Colonic mucosa (tissue), 4 donors: ENCODE results near the gene ZNF335. TPM values are rescaled to one million over a fixed set of nuclear protein-coding genes. Genes with fewer than 3 reads are reported as not detected.

ENCODE experiments used
- DNase-seq: peaks from one replicate; pipeline ENCODE4 v3.0.0-alpha.2; 2020
- H3K27ac ChIP-seq: fragments of 200-600 bp; one replicate; pipeline ENCODE4 v1.8.0; 2021
- H3K27me3 ChIP-seq: fragments of 200-600 bp; one replicate; pipeline ENCODE4 v1.8.0; 2021
- H3K36me3 ChIP-seq: fragments of 200-600 bp; one replicate; pipeline ENCODE4 v1.8.0; 2021
- H3K4me1 ChIP-seq: fragments of 200-600 bp; one replicate; pipeline ENCODE4 v1.8.0; 2021; ENCODE audit warnings: mild to moderate bottlenecking
- H3K4me3 ChIP-seq: fragments of 200-600 bp; one replicate; pipeline ENCODE4 v1.8.0; 2021
- H3K9ac ChIP-seq, 2 donors: one replicate each; pipeline ENCODE4 v1.7.0; 2013; ENCODE audit warnings: control low read depth in 2 of 2, low read depth in 2 of 2, low read length in 2 of 2
- H3K9me3 ChIP-seq: fragments of 200-600 bp; one replicate; pipeline ENCODE4 v1.8.0; 2021
- intact Hi-C: fragments of 100-400 bp; cut with DNase I; formaldehyde crosslinking; loops from one replicate; pipeline ENCODE4 v1.14.1; 2022
- total RNA-seq, 2 donors: library from RNA; stranded (reverse); fragmentation: NEBNext Ultra II Directional in 1 of 2; extraction: Animal tissue kit (Norgen Biotek cat#: 25700) in 1 of 2; gene quantifications; one replicate each; pipeline ENCODE4 v1.2.1, GENCODE V29; 2021
- TF ChIP-seq, protein P1 (sequence below): fragments of 200-600 bp; IDR thresholded peaks from one replicate; pipeline ENCODE4 v1.8.0; 2022; ENCODE audit warnings: antibody characterized with exemption, mild to moderate bottlenecking
- donor health status: healthy.
- donor health status: DM: no; HTN: no; CAD: no.
- donor health status: DM: no; HTN: no; CAD: no.

ZNF335 gene
- total RNA-seq, 2 donors from 2014 or later = 11.3 to 22.1 TPM

DNA sequence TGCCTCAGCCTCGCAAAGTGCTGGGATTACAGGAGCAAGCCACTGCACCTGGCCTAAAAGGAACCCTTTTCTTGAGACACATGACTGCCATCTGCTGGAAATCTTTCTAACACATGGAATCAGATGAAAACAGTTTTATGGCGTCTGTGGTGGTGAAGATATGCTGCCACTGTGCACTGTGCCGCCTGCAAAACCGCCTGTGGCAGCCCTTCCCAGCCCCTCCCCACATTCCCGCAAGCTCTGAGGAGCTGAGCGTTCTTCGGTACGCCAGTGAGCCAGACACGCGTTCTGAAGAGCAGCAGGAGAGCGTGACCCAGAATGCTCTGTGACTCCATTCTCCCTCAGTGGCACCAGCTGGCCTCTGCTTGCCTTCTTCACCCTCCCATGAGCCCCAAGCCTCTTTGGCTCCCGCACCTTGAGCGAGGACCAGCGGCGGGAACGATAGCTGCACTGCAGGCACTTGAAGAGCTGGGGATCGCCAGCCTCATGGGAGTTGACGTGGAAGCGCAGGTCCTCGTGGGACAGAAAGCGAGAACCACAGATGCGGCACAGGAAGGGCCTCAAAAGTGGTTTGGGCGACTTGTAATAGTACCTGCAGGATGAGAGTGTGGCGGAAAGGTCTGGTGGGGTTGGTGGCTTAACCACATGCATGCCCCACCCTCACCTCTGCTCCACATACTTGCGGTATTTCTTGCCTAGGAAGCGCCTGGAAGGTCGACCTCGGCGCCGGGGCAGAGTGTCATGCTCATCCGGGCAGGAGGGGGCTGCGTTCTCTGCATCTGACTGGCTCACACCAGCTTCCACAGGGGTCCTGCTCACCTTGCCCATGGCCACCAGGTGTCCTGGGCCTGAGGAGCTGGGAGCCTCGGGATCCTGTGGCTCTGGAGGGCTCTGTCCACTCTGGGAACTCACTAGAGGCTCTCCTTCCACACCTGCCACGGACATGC lies 8.7 kb downstream of the ZNF335 start:
- Histone ChIP-seq H3K4me1 (no peaks in the 10 kb centered on the region), H3K36me3 (peaks cover 29% of the 10 kb centered on the region), H3K27me3 (no peaks in the 10 kb centered on the region), H3K9me3 (no peaks in the 10 kb centered on the region), H3K9ac (peak overlapping the region in 1 of 2 donors; percentile 8), H3K4me3 (no peak overlapping the region), H3K27ac (no peak overlapping the region)
- no peak for DNase-seq
- intact Hi-C loops = loop anchor here (2.0 to 5.0 kb wide), 2 partner anchors 71 to 139 kb away; partner anchors contain the start of genes CTSA and NEURL2
- TF ChIP-seq, protein P1, sequence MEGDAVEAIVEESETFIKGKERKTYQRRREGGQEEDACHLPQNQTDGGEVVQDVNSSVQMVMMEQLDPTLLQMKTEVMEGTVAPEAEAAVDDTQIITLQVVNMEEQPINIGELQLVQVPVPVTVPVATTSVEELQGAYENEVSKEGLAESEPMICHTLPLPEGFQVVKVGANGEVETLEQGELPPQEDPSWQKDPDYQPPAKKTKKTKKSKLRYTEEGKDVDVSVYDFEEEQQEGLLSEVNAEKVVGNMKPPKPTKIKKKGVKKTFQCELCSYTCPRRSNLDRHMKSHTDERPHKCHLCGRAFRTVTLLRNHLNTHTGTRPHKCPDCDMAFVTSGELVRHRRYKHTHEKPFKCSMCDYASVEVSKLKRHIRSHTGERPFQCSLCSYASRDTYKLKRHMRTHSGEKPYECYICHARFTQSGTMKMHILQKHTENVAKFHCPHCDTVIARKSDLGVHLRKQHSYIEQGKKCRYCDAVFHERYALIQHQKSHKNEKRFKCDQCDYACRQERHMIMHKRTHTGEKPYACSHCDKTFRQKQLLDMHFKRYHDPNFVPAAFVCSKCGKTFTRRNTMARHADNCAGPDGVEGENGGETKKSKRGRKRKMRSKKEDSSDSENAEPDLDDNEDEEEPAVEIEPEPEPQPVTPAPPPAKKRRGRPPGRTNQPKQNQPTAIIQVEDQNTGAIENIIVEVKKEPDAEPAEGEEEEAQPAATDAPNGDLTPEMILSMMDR = peak; percentile 35

DNA sequence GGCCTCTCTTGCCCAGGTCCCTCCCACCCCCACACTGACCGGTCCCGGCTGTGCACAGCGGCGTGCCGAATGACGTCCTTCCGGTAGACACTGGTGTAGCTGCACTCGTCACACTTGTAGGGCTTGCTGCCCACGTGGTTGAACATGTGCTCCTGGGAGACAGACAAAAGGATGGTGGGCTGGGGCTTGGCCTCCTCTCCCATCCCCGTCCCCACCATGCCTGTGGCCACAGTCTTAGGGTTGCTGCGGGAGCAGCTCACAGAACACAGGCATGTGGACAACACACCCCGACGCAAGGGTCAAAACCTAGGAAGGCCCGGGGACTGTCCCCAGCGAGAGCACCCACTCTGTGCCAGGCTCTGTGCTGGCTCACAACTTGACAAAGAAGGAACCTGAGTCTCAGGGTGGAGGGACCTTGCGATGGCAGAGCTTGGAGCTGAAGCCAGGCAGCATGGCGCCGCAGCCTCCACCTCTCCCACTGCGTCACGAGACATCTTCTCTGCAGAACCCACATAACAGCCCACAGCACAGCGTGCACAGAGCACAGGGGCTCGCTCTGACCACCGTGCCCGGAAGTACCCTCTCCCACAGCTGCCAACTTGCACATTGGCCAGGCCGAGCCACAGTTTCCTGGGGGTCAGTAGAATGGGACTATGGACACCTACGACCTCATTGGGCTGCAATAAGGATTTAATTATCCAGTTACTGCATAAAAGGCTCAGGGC lies 9.8 kb downstream of the ZNF335 start:
- TF ChIP-seq, protein P1 = no peak
- Histone ChIP-seq H3K4me3 (no peak overlapping the region), H3K27me3 (no peaks in the 10 kb centered on the region), H3K36me3 (peaks cover 34% of the 10 kb centered on the region), H3K9me3 (no peaks in the 10 kb centered on the region), H3K9ac (no peak overlapping the region), H3K27ac (no peak overlapping the region), H3K4me1 (no peaks in the 10 kb centered on the region)
- intact Hi-C loops = loop anchor here (2.0 to 5.0 kb wide), 2 partner anchors 70 to 137 kb away; partner anchors contain the start of genes CTSA and NEURL2
- no peak for DNase-seq

DNA sequence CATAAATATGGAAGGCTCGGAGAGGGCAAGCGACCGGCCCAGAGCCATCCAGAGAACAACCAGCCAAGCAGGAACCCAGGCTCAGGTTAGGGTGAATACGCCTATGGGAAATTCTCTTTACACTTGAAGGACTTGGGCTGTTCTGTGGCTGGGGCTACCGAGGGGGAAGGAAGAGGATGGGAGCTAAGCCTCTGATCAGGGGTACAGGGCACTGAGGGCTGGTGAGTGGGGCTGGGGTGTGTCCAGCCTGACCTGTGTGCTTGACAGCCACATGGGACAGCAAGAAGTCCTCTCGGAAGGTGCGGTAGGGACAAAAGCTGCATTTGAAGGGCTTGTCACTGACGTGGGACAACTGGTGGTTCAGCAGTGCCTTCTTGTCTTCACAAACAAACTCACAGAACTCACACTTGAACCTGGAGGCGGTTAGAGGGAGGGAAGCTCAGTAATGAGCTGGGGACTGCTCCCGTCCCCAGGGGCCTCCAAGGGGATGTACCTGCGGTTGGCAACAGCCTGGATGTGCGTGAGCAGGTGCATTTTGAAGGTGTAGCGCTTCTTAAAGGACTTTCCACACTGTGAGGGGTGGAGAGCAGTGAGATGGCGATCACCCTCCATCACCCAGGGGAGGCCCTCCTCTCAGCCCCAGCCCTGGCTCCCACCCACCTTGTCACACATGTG lies 11.9 kb downstream of the ZNF335 start:
- peaks cover 34% of the 10 kb centered on the region for H3K36me3 ChIP-seq
- TF ChIP-seq, protein P1 = no peak
- intact Hi-C loops = loop anchor here (5.0 kb wide), 1 partner anchor 68 kb away; the partner anchor contains the start of genes CTSA and NEURL2
- H3K27me3 ChIP-seq = no peaks in the 10 kb centered on the region
- no peak overlapping the region for H3K4me3 ChIP-seq
- no peaks in the 10 kb centered on the region for H3K9me3 ChIP-seq
- no peak for DNase-seq
- no peak overlapping the region for H3K27ac ChIP-seq
- H3K9ac ChIP-seq = no peak overlapping the region
- H3K4me1 ChIP-seq = no peaks in the 10 kb centered on the region

DNA sequence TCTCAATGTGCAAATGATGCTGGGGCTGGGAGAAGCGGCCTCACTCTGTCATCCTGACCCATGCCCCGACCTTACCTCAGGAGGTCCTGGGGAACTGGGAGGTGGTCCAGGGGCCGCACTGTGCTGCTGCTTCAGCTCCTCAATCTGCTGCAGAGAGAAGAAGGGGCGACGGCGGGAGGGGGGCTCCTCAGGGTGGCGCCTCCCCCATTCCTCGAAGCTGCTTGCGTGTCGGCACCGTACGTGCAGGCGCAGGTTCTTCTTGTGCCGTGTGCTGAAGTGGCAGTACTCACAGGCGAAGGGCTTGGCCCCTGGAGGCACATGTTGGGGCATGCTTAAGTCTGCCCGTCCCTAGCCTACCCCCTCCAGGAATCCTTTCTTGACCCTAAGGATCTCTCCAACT lies 12.9 kb downstream of the ZNF335 start:
- TF ChIP-seq, protein P1 = no peak
- no peaks in the 10 kb centered on the region for H3K27me3 ChIP-seq
- no peaks in the 10 kb centered on the region for H3K9me3 ChIP-seq
- no peak overlapping the region for H3K4me3 ChIP-seq
- H3K4me1 ChIP-seq = no peaks in the 10 kb centered on the region
- no peak overlapping the region for H3K9ac ChIP-seq
- intact Hi-C loops = no loop called here
- no peak overlapping the region for H3K27ac ChIP-seq
- H3K36me3 ChIP-seq = peaks cover 31% of the 10 kb centered on the region
- DNase-seq = no peak

DNA sequence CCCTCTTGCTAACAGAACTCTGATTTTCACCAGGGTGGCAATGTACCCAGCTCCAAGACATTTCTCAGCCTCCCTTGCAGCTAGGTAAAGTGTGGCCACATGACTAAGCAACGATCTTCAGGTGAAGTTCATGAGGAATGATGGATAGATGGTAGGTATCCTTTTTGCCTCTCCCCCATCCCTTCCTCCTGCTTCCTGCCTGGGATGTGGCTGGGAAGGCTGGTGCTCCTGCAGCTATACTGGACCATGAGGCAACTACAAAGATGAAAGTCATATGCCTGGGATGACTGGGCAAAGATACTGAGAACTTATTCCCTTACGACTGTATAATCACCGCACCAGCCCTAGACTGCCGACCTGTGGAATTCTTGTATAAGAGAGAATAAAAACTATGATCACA lies 13.4 kb downstream of the ZNF335 start:
- Histone ChIP-seq H3K36me3 (peaks cover 28% of the 10 kb centered on the region), H3K27me3 (no peaks in the 10 kb centered on the region), H3K9me3 (no peaks in the 10 kb centered on the region), H3K9ac (no peak overlapping the region), H3K4me3 (no peak overlapping the region), H3K4me1 (no peaks in the 10 kb centered on the region), H3K27ac (no peak overlapping the region)
- intact Hi-C loops = no loop called here
- TF ChIP-seq, protein P1 = no peak
- DNase-seq = no peak
